ENCODE data around the gene LCE3A. TPM values are rescaled to one million over a fixed set of nuclear protein-coding genes. Genes with fewer than 3 reads are reported as not detected.

Gene LCE3A
- total and polyA plus RNA-seq, 2 of the 8 experiments (the other 6 are each of a cell fraction or from before 2014, with no cell fraction given), result not detected

GRCh38 chr1:152596986-152597385 is 25.9 kb downstream of the LCE3A start:
- H3K9me3 ChIP-seq (ENCODE audit: insufficient read depth in 2 of 2, low read depth in 1 of 2, low read length in 1 of 2), result no peaks in the 10 kb centered on the region
- H3K18ac ChIP-seq (ENCODE audit: extremely low read depth, low read length), result no peak overlapping the region
- ChIA-PET POLR2A (ENCODE audit: partially characterized antibody) (no interaction called here), CTCF (ENCODE audit: partially characterized antibody) (no interaction called here)
- no peak overlapping the region for H3K56ac ChIP-seq (replicated peaks; ENCODE audit: insufficient read length, low read depth, low read length)
- TF ChIP-seq SIN3A (conservative IDR thresholded peaks at IDR 0.05 in 1 of 2, IDR thresholded peaks at IDR 0.05 in 1 of 2; ENCODE audit: low read depth in 1 of 2, low read length in 2 of 2), result no peak
- no peak for TF ChIP-seq NANOG (IDR thresholded peaks at IDR 0.05; ENCODE audit: insufficient read depth, low read depth, low read length, poor library complexity, severe bottlenecking)
- no peaks in the 10 kb centered on the region for H3K36me3 ChIP-seq (ENCODE audit: control insufficient read depth in 2 of 4, insufficient read depth in 4 of 4, low read length in 3 of 4)
- H2BK5ac ChIP-seq (ENCODE audit: low read depth, low read length), result no peak overlapping the region
- no peak overlapping the region for H3K4me2 ChIP-seq (ENCODE audit: insufficient read depth in 1 of 2, low read depth in 2 of 2, low read length in 2 of 2)
- H3K79me2 ChIP-seq (ENCODE audit: control insufficient read depth in 1 of 2, insufficient read depth in 2 of 2, low read length in 2 of 2), result no peaks in the 10 kb centered on the region
- H2BK15ac ChIP-seq (ENCODE audit: low read length), result no peak overlapping the region
- FAIRE-seq, result no peak
- no peak overlapping the region for H3K9ac ChIP-seq (replicated peaks in 1 of 4; ENCODE audit: extremely low read depth in 1 of 4, low read depth in 3 of 4, low read length in 3 of 4)
- H3K14ac ChIP-seq (ENCODE audit: insufficient read length), result no peak overlapping the region
- H2BK20ac ChIP-seq (ENCODE audit: low read length), result no peak overlapping the region
- DNase-seq (ENCODE audit: low read depth in 1 of 2, low spot score in 2 of 2), result no peak
- no peaks in the 10 kb centered on the region for H3K79me1 ChIP-seq (ENCODE audit: low read depth, low read length)
- no peak overlapping the region for H3K4ac ChIP-seq (replicated peaks; ENCODE audit: insufficient read length, low read depth, low read length)
- H3K4me3 ChIP-seq (ENCODE audit: extremely low read depth in 1 of 4, insufficient read depth in 2 of 4, low read depth in 3 of 4, low read length in 4 of 4), result no peak overlapping the region
- H3K23ac ChIP-seq (ENCODE audit: insufficient read length), result no peak overlapping the region
- WGBS, 2 experiments (ENCODE audit: extremely low coverage in 1 of 2, insufficient coverage in 1 of 2, insufficient read length in 1 of 2, insufficient replicate concordance in 2 of 2, low coverage in 1 of 2, low lambda C conversion rate in 2 of 2, missing lambda C conversion rate in 1 of 2), result no CpG with 5 or more reads among the region's 2 CpGs
- no peak overlapping the region for H2AFZ ChIP-seq (ENCODE audit: low read length)
- H3K27me3 ChIP-seq (replicated peaks in 1 of 4; ENCODE audit: control insufficient read depth in 3 of 4, extremely low read depth in 1 of 4, insufficient read depth in 3 of 4, low read length in 3 of 4), result no peaks in the 10 kb centered on the region
- no peak overlapping the region for H2BK12ac ChIP-seq (ENCODE audit: low read depth, low read length)
- no peak overlapping the region for H2BK120ac ChIP-seq (replicated peaks; ENCODE audit: low read depth, low read length)
- H4K8ac ChIP-seq (ENCODE audit: extremely low read depth, insufficient read depth, low read length), result no peak overlapping the region
- H4K91ac ChIP-seq (replicated peaks; ENCODE audit: insufficient read length, low read length), result no peak overlapping the region
- no peaks in the 10 kb centered on the region for H3K23me2 ChIP-seq (ENCODE audit: low read depth, low read length)
- no peak overlapping the region for H3K27ac ChIP-seq (ENCODE audit: low read depth, low read length)
- H2AK5ac ChIP-seq (ENCODE audit: low read depth, low read length), result no peak overlapping the region
- no peaks in the 10 kb centered on the region for H3K4me1 ChIP-seq (replicated peaks in 1 of 4; ENCODE audit: control insufficient read depth in 3 of 4, insufficient read depth in 4 of 4, low read length in 3 of 4)
- no peak overlapping the region for H4K5ac ChIP-seq (ENCODE audit: insufficient read length, low read depth, low read length)
- no peaks in the 10 kb centered on the region for H4K20me1 ChIP-seq (replicated peaks in 1 of 2; ENCODE audit: control insufficient read depth in 1 of 2, insufficient read depth in 2 of 2, low read length in 2 of 2)

Data from H1 (cell line).